ENCODE data around the gene SIGLEC7.

The SIGLEC7 gene

DNA sequence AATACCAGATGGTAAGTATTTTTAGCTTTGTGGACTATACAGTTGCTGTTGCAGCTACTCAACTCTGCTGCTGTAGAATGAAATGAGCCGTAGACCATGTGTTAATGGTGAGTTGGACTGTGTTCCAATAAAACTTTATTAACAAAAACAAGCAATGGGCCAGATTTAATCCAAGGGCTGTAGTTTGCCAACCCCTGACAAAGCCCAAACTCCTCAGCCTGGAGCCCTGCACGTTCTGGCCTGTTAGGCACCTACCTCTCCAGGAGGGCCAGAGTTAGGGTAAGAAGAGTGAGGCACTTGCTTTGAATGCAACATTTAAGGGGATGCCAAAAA, 46.1 kb downstream of the SIGLEC7 start:
- TF ChIP-seq, protein P1, sequence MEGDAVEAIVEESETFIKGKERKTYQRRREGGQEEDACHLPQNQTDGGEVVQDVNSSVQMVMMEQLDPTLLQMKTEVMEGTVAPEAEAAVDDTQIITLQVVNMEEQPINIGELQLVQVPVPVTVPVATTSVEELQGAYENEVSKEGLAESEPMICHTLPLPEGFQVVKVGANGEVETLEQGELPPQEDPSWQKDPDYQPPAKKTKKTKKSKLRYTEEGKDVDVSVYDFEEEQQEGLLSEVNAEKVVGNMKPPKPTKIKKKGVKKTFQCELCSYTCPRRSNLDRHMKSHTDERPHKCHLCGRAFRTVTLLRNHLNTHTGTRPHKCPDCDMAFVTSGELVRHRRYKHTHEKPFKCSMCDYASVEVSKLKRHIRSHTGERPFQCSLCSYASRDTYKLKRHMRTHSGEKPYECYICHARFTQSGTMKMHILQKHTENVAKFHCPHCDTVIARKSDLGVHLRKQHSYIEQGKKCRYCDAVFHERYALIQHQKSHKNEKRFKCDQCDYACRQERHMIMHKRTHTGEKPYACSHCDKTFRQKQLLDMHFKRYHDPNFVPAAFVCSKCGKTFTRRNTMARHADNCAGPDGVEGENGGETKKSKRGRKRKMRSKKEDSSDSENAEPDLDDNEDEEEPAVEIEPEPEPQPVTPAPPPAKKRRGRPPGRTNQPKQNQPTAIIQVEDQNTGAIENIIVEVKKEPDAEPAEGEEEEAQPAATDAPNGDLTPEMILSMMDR (IDR thresholded peaks at IDR 0.05; ENCODE audit: borderline replicate concordance, insufficient read depth, low read depth, low read length): no peak
- H3K4me3 ChIP-seq (ENCODE audit: low read depth, low read length): no peak overlapping the region

DNA sequence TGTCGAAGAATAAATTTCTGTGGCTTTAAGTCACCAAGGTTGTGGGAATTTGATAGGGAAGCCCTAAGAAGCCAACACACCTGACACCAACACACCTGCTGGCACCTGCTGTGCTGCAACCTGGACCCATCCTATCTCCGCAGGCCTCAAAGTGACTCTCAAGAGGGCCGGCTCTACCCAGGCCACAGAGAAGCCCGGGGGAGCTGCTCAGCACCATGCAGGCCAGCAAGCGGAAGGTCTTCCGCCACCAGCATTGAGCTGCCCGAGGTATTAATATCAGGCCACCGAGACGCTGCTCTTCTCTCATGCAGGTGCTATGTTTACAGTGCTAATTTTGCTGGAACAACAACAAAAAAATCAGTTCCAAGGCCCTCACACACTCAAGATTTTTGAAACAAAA, 50.6 kb downstream of the SIGLEC7 start:
- TF ChIP-seq, protein P1 (IDR thresholded peaks at IDR 0.05; ENCODE audit: borderline replicate concordance, insufficient read depth, low read depth, low read length): no peak

DNA sequence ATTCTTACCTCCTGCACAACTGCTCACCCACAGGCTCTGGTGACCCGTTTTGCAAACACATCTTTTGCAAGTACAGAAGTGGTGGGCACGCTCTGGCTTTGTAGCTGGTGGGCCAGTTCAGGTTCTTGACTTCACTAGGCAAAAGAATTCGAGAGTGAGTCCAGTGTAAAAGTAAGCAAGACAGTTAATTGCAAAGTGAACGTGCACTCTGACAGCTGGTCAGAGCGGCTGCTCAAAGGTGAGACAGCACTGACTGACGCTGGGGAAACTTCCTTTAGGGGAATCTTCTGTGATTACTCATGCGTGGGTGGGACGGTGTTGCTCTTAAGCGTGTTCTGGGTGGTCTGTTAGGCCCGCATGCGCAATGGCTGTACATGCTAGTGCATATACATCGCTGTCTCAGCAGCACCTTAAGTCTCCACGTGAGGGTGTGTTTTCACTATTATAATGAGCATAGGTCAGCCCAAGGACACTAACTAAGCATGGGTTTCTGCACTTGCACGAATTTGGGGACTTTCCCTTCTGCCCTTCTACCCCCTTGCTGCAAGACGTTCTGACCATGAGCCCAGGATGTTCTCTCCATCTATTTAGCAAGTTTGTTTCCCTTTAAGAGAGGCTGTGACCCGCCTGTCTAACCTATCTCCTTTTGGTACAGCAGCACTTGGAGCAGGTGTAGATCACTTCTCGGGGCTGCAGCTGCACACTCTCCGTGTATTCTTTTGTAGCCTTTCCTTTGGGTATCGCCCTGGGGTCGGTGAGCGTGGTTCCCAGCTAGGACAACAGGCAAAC, 52.6 kb downstream of the SIGLEC7 start:
- TF ChIP-seq, protein P1 (IDR thresholded peaks at IDR 0.05; ENCODE audit: borderline replicate concordance, insufficient read depth, low read depth, low read length): no peak
- no peak overlapping the region for H3K4me3 ChIP-seq (ENCODE audit: low read depth, low read length)

More for the DNA sequence above, 50.6 kb downstream of the SIGLEC7 start:
- no peak overlapping the region for H3K4me3 ChIP-seq (ENCODE audit: low read depth, low read length)

DNA sequence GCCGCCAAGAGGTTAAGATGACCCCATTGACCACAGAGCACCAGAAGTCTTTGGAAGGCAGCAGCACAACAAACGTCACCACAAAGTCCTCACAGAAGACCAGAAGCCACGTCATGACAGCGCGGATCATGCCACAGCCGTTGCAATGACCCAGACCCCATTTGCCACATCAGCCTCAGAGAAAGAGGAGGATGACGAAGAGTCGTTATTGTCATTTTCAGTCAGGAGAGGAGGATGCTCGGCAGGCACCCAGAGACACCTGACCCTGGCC, 53.1 kb downstream of the SIGLEC7 start:
- TF ChIP-seq, protein P1 (IDR thresholded peaks at IDR 0.05; ENCODE audit: borderline replicate concordance, insufficient read depth, low read depth, low read length): no peak
- no peak overlapping the region for H3K4me3 ChIP-seq (ENCODE audit: low read depth, low read length)

DNA sequence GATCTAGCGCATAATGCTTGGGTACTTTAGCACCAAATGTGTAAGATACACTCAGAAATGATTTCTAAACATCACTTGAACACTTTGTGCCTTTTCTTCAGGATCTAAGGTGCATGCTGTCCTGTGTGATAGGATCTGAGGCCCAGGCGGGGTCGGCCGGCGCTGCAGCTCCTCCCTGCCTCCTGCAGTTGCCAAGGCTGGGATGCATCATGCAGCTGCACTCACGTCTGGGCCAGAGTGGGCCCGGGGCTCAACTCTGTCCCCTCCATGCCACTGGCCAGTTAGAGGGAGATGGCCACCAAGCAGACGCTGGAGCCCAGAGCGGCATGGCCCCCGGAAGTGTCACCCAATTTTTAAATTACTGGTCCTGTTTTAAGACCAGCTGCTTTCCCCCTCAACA, 53.5 kb downstream of the SIGLEC7 start:
- no peak overlapping the region for H3K4me3 ChIP-seq (ENCODE audit: low read depth, low read length)
- TF ChIP-seq, protein P1 (IDR thresholded peaks at IDR 0.05; ENCODE audit: borderline replicate concordance, insufficient read depth, low read depth, low read length): no peak

DNA sequence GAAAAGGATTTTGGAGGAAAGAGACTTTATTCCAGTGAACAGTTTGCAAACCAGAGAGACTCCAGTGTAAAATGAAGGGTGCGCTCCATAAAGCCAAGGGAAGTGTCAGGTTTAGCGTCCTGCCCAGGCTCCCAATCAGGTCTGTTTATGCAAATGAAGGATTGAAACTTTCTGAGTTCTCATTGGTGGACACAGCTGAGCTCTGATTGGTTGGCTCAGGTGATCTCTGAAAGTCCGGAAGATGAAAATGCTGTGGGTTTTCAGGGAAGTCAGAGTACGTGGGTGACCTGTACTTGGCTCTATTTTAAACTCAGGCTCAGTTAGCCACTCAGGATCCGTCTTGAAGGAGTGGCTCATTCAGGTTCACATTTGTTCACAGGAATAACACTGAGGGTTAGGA, 54.1 kb downstream of the SIGLEC7 start:
- TF ChIP-seq, protein P1 (IDR thresholded peaks at IDR 0.05; ENCODE audit: borderline replicate concordance, insufficient read depth, low read depth, low read length): no peak

DNA sequence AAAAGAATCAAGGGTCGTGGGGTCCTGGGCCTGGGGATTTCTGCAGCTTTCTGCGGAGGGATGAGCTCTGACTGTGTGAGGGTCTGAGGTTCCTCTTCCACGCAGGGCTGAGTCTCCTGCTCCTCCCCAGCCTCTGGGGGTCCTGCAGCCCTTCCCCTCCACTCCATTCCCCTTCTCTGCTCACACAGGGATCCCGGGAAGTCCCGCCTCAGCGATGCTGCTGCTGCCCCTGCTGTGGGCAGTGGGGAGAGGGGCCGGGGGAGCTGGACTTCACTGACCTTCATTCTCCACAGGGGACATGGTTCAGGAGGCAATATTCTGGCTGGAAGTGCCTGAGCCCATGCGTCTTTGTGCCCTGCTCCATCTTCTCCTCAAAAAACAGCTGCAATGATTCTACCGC, 56.5 kb downstream of the SIGLEC7 start:
- H3K4me3 ChIP-seq (ENCODE audit: low read depth, low read length): no peak overlapping the region
- TF ChIP-seq, protein P1 (IDR thresholded peaks at IDR 0.05; ENCODE audit: borderline replicate concordance, insufficient read depth, low read depth, low read length): no peak

More for the DNA sequence above, 54.1 kb downstream of the SIGLEC7 start:
- H3K4me3 ChIP-seq (ENCODE audit: low read depth, low read length): no peak overlapping the region
